HepG2 (cell line): Measurements from ENCODE around the gene OSTF1. TPM values are rescaled to one million over a fixed set of nuclear protein-coding genes. Genes with fewer than 3 reads are reported as not detected.

ENCODE experiments used
- AKAP8 ChIP-seq: sonication (generic); formaldehyde crosslinking; IDR thresholded peaks from 2 replicates; pipeline ENCODE4 v1.5.1; 2020; ENCODE audit warnings: mild to moderate bottlenecking, missing genetic modification reagents
- ATM ChIP-seq: fragments of 450-650 bp; IDR thresholded peaks from 2 replicates; pipeline ENCODE4 v1.7.1; 2017; ENCODE audit warnings: mild to moderate bottlenecking, borderline replicate concordance
- FOXA3 ChIP-seq: IDR thresholded peaks from 2 replicates; pipeline ENCODE4 v1.6.1; 2016; ENCODE audit warnings: missing genetic modification reagents, missing compliant biosample characterization
- GZF1 ChIP-seq: sonication (generic); formaldehyde crosslinking; IDR thresholded peaks from 2 replicates; pipeline ENCODE4 v1.5.1; 2020; ENCODE audit warnings: mild to moderate bottlenecking, missing genetic modification reagents
- NBN ChIP-seq: fragments of 450-650 bp; conservative IDR thresholded peaks from 2 replicates; pipeline ENCODE4 v1.6.1; 2017
- POGZ ChIP-seq: sonication (generic); formaldehyde crosslinking; IDR thresholded peaks from 2 replicates; pipeline ENCODE4 v1.4.0; 2020; ENCODE audit warnings: mild to moderate bottlenecking, missing genetic modification reagents
- RBM39 ChIP-seq: fragments of 200-400 bp; formaldehyde crosslinking; IDR thresholded peaks from one replicate; pipeline ENCODE4 v1.6.1; 2018; ENCODE audit warnings: antibody characterized with exemption, mild to moderate bottlenecking, low read depth, low read length; ENCODE audit not compliant: poor library complexity, severe bottlenecking
- TCF7L2 ChIP-seq: IDR thresholded peaks from 2 replicates; pipeline ENCODE4 v1.6.1; 2011; ENCODE audit warnings: mild to moderate bottlenecking, low read depth, low read length, moderate library complexity
- ZKSCAN1 ChIP-seq: fragments of 150-350 bp; IDR thresholded peaks from 2 replicates; pipeline ENCODE4 v1.6.1; 2014; ENCODE audit warnings: low read length
- ZNF143 ChIP-seq: sonication (generic); formaldehyde crosslinking; IDR thresholded peaks from 2 replicates; pipeline ENCODE4 v1.4.0; 2020; ENCODE audit warnings: missing genetic modification reagents
- ZNF350 ChIP-seq: sonication (generic); formaldehyde crosslinking; IDR thresholded peaks from 2 replicates; pipeline ENCODE4 v1.4.0; 2020; ENCODE audit warnings: mild to moderate bottlenecking, low read depth, missing genetic modification reagents, borderline replicate concordance
- ZNF614 ChIP-seq: IDR thresholded peaks from 2 replicates; pipeline ENCODE4 v1.6.1; 2018; ENCODE audit warnings: missing biosample characterization, missing genetic modification reagents, inconsistent platforms, borderline replicate concordance
- ZNF709 ChIP-seq: sonication (generic); formaldehyde crosslinking; IDR thresholded peaks from 2 replicates; pipeline ENCODE4 v1.5.0; 2020; ENCODE audit warnings: mild to moderate bottlenecking, missing genetic modification reagents
- polyA plus RNA-seq, 8 experiments: library from polyadenylated mRNA; depleted of rRNA in 3 of 8; stranded (reverse) in 7 of 8; unstranded in 1 of 8; fragments of >200 nt; fragmentation: Illumina TruSeq in 4 of 8; extraction: Trizol in 4 of 8; gene quantifications; 2 replicates each; pipeline versions ENCODE4 v1.2.1 to v1.2.3, GENCODE V29; 2011 to 2016; ENCODE audit warnings: low read depth in 4 of 8, missing spikeins in 1 of 8, mixed read lengths in 1 of 8; ENCODE audit not compliant: insufficient read depth in 1 of 8
- total RNA-seq, 5 experiments: library from RNA; depleted of rRNA; stranded (reverse); fragments of >200 nt; fragmentation: Illumina TruSeq; extraction: Trizol; gene quantifications; 2 replicates each; pipeline ENCODE4 v1.2.3, GENCODE V29; 2016; ENCODE audit warnings: low read depth in 1 of 5
- TF ChIP-seq, protein P1 (sequence below): IDR thresholded peaks from 2 replicates; pipeline ENCODE4 v1.6.1; 2018; ENCODE audit warnings: missing genetic modification reagents
- TF ChIP-seq, protein P2 (sequence below): sonication (generic); formaldehyde crosslinking; IDR thresholded peaks from 2 replicates; pipeline ENCODE4 v1.4.0; 2020; ENCODE audit warnings: missing genetic modification reagents
- TF ChIP-seq, protein P3 (sequence below): sonication (generic); formaldehyde crosslinking; IDR thresholded peaks from 2 replicates; pipeline ENCODE4 v1.5.1; 2020; ENCODE audit warnings: mild to moderate bottlenecking, missing genetic modification reagents, moderate library complexity
- TF ChIP-seq, protein P4 (sequence below): sonication (generic); formaldehyde crosslinking; IDR thresholded peaks from 2 replicates; pipeline ENCODE4 v1.4.0; 2020; ENCODE audit warnings: missing genetic modification reagents, borderline replicate concordance

Gene OSTF1
- total and polyA plus RNA-seq, 2 of the 13 experiments (the other 11 are each of a cell fraction or from before 2014, with no cell fraction given): 16.8 to 39.0 TPM

DNA sequence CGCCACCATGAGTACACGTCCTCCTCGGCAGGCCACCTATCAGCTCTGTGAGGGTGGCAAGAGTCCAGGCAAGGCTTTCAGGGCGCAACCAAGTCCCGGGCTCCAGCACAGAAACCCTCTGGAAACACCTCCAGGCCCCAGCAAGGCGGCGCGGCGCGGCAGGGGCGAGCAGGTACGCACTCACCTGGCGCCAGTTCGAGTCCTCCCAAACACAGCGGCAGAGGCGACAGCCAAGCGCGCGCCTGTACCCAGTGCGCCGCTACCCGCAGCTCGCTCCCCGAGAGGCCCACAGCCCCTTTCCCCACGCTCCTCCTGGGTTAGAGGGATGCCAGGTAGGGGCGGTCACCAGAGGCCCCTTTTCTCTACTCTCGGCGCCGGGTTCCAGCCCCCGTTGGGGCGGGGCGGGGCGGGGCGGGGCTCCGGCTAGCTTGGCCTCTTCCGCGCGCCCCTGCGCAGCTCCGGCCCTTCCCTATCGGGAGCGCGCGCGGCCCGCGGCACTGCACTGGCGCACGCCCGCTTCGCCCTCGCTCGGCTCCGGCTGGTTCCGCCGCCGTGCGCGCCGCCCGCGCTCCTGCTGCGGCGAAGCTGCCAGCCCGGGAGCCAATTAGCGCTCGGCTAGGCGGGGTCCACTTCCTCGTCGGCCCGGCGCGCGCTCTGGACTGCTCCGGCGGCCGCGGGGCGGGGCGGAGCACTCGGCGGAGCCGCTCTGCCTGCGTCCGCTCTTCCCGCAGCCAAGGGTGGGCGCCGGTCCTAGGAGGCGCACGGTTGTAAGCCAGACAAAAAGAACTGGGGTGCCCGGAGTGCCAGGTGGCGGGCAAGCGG lies at the start of gene OSTF1, which contains the start of gene NMRK1 (continued):
- TF ChIP-seq ZNF614 (CRISPR knock-in tag): no peak; the same call in 1 of the 2 replicates
- TF ChIP-seq, protein P1, sequence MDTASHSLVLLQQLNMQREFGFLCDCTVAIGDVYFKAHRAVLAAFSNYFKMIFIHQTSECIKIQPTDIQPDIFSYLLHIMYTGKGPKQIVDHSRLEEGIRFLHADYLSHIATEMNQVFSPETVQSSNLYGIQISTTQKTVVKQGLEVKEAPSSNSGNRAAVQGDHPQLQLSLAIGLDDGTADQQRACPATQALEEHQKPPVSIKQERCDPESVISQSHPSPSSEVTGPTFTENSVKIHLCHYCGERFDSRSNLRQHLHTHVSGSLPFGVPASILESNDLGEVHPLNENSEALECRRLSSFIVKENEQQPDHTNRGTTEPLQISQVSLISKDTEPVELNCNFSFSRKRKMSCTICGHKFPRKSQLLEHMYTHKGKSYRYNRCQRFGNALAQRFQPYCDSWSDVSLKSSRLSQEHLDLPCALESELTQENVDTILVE (CRISPR knock-in tag): no peak
- TF ChIP-seq, protein P2, sequence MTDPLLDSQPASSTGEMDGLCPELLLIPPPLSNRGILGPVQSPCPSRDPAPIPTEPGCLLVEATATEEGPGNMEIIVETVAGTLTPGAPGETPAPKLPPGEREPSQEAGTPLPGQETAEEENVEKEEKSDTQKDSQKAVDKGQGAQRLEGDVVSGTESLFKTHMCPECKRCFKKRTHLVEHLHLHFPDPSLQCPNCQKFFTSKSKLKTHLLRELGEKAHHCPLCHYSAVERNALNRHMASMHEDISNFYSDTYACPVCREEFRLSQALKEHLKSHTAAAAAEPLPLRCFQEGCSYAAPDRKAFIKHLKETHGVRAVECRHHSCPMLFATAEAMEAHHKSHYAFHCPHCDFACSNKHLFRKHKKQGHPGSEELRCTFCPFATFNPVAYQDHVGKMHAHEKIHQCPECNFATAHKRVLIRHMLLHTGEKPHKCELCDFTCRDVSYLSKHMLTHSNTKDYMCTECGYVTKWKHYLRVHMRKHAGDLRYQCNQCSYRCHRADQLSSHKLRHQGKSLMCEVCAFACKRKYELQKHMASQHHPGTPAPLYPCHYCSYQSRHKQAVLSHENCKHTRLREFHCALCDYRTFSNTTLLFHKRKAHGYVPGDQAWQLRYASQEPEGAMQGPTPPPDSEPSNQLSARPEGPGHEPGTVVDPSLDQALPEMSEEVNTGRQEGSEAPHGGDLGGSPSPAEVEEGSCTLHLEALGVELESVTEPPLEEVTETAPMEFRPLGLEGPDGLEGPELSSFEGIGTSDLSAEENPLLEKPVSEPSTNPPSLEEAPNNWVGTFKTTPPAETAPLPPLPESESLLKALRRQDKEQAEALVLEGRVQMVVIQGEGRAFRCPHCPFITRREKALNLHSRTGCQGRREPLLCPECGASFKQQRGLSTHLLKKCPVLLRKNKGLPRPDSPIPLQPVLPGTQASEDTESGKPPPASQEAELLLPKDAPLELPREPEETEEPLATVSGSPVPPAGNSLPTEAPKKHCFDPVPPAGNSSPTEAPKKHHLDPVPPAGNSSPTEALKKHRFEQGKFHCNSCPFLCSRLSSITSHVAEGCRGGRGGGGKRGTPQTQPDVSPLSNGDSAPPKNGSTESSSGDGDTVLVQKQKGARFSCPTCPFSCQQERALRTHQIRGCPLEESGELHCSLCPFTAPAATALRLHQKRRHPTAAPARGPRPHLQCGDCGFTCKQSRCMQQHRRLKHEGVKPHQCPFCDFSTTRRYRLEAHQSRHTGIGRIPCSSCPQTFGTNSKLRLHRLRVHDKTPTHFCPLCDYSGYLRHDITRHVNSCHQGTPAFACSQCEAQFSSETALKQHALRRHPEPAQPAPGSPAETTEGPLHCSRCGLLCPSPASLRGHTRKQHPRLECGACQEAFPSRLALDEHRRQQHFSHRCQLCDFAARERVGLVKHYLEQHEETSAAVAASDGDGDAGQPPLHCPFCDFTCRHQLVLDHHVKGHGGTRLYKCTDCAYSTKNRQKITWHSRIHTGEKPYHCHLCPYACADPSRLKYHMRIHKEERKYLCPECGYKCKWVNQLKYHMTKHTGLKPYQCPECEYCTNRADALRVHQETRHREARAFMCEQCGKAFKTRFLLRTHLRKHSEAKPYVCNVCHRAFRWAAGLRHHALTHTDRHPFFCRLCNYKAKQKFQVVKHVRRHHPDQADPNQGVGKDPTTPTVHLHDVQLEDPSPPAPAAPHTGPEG (CRISPR knock-in tag): no peak
- TF ChIP-seq AKAP8: no peak
- TF ChIP-seq, protein P3, sequence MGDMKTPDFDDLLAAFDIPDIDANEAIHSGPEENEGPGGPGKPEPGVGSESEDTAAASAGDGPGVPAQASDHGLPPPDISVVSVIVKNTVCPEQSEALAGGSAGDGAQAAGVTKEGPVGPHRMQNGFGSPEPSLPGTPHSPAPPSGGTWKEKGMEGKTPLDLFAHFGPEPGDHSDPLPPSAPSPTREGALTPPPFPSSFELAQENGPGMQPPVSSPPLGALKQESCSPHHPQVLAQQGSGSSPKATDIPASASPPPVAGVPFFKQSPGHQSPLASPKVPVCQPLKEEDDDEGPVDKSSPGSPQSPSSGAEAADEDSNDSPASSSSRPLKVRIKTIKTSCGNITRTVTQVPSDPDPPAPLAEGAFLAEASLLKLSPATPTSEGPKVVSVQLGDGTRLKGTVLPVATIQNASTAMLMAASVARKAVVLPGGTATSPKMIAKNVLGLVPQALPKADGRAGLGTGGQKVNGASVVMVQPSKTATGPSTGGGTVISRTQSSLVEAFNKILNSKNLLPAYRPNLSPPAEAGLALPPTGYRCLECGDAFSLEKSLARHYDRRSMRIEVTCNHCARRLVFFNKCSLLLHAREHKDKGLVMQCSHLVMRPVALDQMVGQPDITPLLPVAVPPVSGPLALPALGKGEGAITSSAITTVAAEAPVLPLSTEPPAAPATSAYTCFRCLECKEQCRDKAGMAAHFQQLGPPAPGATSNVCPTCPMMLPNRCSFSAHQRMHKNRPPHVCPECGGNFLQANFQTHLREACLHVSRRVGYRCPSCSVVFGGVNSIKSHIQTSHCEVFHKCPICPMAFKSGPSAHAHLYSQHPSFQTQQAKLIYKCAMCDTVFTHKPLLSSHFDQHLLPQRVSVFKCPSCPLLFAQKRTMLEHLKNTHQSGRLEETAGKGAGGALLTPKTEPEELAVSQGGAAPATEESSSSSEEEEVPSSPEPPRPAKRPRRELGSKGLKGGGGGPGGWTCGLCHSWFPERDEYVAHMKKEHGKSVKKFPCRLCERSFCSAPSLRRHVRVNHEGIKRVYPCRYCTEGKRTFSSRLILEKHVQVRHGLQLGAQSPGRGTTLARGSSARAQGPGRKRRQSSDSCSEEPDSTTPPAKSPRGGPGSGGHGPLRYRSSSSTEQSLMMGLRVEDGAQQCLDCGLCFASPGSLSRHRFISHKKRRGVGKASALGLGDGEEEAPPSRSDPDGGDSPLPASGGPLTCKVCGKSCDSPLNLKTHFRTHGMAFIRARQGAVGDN (CRISPR knock-in tag): peak; percentile 74
- no peak for TF ChIP-seq ZNF709 (CRISPR knock-in tag)
- peak; percentile 4; the same call in 1 of the 2 replicates for TF ChIP-seq ZKSCAN1
- TF ChIP-seq, protein P4, sequence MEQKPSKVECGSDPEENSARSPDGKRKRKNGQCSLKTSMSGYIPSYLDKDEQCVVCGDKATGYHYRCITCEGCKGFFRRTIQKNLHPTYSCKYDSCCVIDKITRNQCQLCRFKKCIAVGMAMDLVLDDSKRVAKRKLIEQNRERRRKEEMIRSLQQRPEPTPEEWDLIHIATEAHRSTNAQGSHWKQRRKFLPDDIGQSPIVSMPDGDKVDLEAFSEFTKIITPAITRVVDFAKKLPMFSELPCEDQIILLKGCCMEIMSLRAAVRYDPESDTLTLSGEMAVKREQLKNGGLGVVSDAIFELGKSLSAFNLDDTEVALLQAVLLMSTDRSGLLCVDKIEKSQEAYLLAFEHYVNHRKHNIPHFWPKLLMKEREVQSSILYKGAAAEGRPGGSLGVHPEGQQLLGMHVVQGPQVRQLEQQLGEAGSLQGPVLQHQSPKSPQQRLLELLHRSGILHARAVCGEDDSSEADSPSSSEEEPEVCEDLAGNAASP: no peak
- TF ChIP-seq ZNF350 (CRISPR knock-in tag): 0 out of 2 replicates have a peak, but pooled peaks have one; percentile 30
- TF ChIP-seq GZF1 (CRISPR knock-in tag): no peak
- peak; percentile 6 for TF ChIP-seq RBM39
- TF ChIP-seq POGZ (CRISPR knock-in tag): peak; percentile 51; the same call in 1 of the 2 replicates
- TF ChIP-seq FOXA3 (CRISPR knock-in tag): no peak
- no peak for TF ChIP-seq TCF7L2
- no peak for TF ChIP-seq ATM
- no peak for TF ChIP-seq NBN
- TF ChIP-seq ZNF143 (CRISPR knock-in tag): no peak
